ENCODE results near the gene ZNF444. TPM values are rescaled to one million over a fixed set of nuclear protein-coding genes. Genes with fewer than 3 reads are reported as not detected.
A peak's percentile ranks its signal among the peaks of the same experiment; 100 is the strongest.

ZNF444 gene
- total RNA-seq, 4 donors from 2014 or later: 22.3 to 48.6 (median 41.2) TPM

DNA sequence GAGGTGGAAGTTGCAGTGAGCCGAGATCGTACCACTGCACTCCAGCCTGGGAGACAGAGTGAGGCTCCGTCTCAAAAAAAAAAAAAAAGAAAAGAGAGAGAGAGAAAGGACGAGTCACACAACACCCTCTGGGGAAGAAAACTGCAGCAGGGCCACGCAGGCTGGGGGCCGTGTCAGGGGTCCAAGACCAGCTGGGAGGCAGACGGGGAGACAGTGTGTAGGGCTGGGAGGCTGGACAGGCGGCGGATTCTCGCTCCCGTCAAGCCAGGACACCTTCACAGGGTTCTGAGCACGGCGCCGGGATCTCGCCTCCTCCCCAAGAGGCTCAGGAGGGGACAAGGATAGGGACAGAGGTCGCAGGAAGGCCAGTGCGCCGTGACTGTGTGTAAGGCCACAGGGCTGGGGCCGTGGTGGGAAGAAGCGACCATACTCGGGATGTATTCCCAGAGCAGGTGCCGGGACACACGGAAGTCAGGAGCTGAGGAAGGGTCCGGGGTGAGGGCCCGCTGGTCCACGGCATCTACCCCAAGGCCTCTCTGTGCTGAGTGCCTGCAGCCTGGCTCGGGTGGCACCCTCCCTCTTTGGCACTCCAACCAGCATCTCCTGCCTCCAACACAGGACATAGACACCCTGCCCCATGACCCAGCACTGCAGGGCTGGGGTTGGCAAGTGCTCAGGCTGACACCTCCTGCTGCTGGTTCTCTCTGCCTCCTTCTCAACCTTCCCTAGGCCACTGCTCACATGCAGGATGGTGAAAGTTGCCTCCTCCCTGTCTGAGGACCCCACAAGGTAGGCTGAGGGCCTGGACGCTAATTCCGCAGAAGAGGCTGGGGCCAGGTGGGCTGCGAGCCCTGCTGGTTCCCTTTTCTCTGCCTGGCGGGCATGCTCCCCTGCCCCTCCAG lies 41.2 kb upstream of the ZNF444 start:
- WGBS, 2 donors: 92 to 96% methylated on average over 30 to 31 of the region's 31 CpGs
- no peak overlapping the region for H3K4me3 ChIP-seq
- H3K4me1 ChIP-seq: peaks cover 0 to 17% (median under 1%) of the 10 kb centered on the region in 4 donors
- no peak overlapping the region for H3K27ac ChIP-seq
- peaks cover 0 to 66% (median 4%) of the 10 kb centered on the region in 3 donors for H3K36me3 ChIP-seq
- no peaks in the 10 kb centered on the region for H3K9me3 ChIP-seq
- no peak for DNase-seq (ENCODE audit: low spot score in 2 of 2)
- TF ChIP-seq, protein P1, sequence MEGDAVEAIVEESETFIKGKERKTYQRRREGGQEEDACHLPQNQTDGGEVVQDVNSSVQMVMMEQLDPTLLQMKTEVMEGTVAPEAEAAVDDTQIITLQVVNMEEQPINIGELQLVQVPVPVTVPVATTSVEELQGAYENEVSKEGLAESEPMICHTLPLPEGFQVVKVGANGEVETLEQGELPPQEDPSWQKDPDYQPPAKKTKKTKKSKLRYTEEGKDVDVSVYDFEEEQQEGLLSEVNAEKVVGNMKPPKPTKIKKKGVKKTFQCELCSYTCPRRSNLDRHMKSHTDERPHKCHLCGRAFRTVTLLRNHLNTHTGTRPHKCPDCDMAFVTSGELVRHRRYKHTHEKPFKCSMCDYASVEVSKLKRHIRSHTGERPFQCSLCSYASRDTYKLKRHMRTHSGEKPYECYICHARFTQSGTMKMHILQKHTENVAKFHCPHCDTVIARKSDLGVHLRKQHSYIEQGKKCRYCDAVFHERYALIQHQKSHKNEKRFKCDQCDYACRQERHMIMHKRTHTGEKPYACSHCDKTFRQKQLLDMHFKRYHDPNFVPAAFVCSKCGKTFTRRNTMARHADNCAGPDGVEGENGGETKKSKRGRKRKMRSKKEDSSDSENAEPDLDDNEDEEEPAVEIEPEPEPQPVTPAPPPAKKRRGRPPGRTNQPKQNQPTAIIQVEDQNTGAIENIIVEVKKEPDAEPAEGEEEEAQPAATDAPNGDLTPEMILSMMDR (IDR thresholded peaks at IDR 0.05): no peak
- TF ChIP-seq POLR2A (IDR thresholded peaks at IDR 0.05) (no peak), EP300 (IDR thresholded peaks at IDR 0.05) (no peak)
- no peaks in the 10 kb centered on the region for H3K27me3 ChIP-seq

DNA sequence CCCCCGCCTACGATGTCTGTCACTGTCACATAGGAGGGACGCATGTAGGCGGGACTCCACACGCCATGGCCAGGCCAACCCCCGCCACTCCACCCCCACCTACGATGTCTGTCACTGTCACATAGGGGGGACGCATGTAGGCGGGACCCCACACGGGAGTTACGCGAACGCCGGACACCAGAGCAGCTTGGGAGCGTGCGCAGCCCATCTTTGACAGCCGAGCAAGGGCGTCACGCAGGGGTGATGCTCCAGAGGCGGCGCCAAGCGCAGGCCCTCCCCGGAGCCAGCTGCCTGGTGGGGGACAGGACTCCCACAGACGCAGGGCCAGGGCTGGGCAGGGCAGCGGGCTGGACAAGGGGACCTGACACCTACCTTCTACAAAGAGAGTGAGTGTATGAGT lies 40.0 kb upstream of the ZNF444 start:
- no peaks in the 10 kb centered on the region for H3K27me3 ChIP-seq

DNA sequence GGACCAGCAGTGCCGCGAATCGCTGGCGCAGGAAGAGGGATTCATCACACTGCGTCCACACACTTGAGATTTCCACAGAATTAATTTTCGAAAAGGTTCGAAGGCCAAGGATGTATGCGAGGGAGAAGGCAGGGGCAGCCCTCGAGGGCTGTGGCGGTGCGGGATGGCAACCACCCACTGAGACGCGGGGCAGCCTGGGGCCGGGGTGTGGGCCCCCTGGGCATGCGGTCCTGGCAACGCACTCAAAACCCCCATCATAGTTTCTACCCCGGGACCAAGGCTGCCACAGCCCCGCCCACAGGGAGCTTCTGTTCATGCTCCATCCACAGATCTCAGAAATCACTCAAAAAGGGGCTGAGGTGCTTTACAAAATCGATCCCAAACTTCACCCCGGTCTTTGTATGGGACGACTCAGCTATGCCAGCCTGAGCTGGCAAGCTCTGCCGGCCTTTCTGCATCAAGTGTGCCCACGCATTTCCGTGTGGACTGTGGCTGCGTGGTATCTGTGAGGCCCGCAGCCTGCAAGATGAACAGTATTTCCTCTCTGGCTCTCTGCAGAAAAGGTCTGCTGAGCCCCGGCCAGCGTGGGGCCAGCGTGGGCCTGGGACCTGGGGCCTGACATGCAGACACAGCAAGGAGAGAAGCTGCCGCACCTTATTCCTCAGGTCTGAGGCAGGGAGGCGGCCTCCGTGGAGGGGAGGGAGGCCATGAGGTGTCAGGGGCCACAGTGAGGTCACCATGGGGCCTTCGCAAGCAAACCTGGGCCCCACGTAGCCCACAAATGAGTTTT lies 39.1 kb upstream of the ZNF444 start:
- TF ChIP-seq EP300 (IDR thresholded peaks at IDR 0.05) (no peak), POLR2A (IDR thresholded peaks at IDR 0.05) (no peak)
- TF ChIP-seq, protein P1 (IDR thresholded peaks at IDR 0.05): no peak
- Histone ChIP-seq H3K9me3 (no peaks in the 10 kb centered on the region), H3K27me3 (no peaks in the 10 kb centered on the region), H3K4me1 (peaks cover 0 to 37% (median 14%) of the 10 kb centered on the region in 4 donors), H3K27ac (peak overlapping the region in 1 of 4 donors; percentile 17), H3K4me3 (no peak overlapping the region), H3K36me3 (peaks cover 0 to 71% (median 0%) of the 10 kb centered on the region in 3 donors)
- no peak for DNase-seq (ENCODE audit: low spot score in 2 of 2)
- WGBS, 2 donors: 85 to 87% methylated on average over 31 to 34 of the region's 34 CpGs

More for the DNA sequence above, 40.0 kb upstream of the ZNF444 start:
- DNase-seq (ENCODE audit: low spot score in 2 of 2): no peak
- Histone ChIP-seq H3K4me3 (no peak overlapping the region), H3K36me3 (peaks cover 0 to 68% (median 0%) of the 10 kb centered on the region in 3 donors), H3K9me3 (no peaks in the 10 kb centered on the region), H3K4me1 (peaks cover 0 to 29% (median 10%) of the 10 kb centered on the region in 4 donors), H3K27ac (no peak overlapping the region)
- no peak for TF ChIP-seq EP300 (IDR thresholded peaks at IDR 0.05)
- no peak for TF ChIP-seq POLR2A (IDR thresholded peaks at IDR 0.05)
- TF ChIP-seq, protein P1 (IDR thresholded peaks at IDR 0.05): no peak
- 87% methylated on average over 25 of the region's 25 CpGs for WGBS, 2 donors

DNA sequence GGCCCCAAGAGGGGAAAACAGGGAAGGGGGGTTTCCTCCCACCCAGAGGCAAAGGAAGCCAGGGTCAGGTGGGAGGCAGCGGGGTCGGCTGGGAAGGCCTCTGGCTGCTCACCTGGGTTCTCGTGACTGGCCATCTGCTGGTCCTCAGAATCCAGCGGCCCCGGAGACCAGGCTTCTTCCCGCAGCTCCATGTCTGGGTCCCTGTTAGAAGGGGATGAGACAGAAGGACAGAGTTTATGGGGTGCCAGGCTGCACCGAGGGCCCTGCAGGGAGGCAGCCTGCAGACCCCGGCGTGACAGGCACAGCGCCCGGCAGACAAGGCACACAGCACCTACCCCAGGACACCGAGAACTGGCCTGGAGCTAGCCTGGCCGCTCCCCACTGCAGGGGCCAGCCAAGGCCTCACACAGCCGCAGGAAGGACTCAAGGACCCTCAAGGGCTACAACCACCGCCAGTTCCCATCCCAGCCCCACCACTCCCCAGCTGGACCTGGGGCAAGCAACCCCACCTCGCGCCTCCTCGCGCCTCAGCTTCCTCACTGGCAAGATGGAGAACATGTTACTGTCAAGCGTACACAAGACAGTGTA lies 38.0 kb upstream of the ZNF444 start:
- 76 to 80% methylated on average over 13 to 20 of the region's 20 CpGs for WGBS, 2 donors
- Histone ChIP-seq H3K4me1 (peaks cover 0 to 44% (median 23%) of the 10 kb centered on the region in 4 donors), H3K9me3 (no peaks in the 10 kb centered on the region), H3K27me3 (no peaks in the 10 kb centered on the region), H3K4me3 (no peak overlapping the region), H3K27ac (peak overlapping the region in 1 of 4 donors; percentile 33), H3K36me3 (peaks cover 0 to 60% (median 0%) of the 10 kb centered on the region in 3 donors)
- no peak for TF ChIP-seq EP300 (IDR thresholded peaks at IDR 0.05)
- TF ChIP-seq, protein P1 (IDR thresholded peaks at IDR 0.05): no peak
- no peak for DNase-seq (ENCODE audit: low spot score in 2 of 2)

Measured in tibial nerve (tissue), 4 donors.